ENCODE data around the gene PRKAR1A.

- no peak for TF ChIP-seq CTCF (IDR thresholded peaks at IDR 0.05)
- no peak for TF ChIP-seq POLR2AphosphoS5 (IDR thresholded peaks at IDR 0.05)
- TF ChIP-seq EP300 (IDR thresholded peaks at IDR 0.05), result no peak
Measured at GRCh38 chr17:68587847-68588246, 75.6 kb downstream of the PRKAR1A start.
